GM12801 (cell line): ENCODE measurements around the gene SEC22A.

Experiments used
- TF ChIP-seq, protein P1 (sequence below): IDR thresholded peaks from one replicate; pipeline ENCODE4 v1.5.1; 2011; ENCODE audit warnings: control low read depth; ENCODE audit not compliant: insufficient read length; ENCODE audit errors: extremely low read depth

Gene SEC22A

DNA sequence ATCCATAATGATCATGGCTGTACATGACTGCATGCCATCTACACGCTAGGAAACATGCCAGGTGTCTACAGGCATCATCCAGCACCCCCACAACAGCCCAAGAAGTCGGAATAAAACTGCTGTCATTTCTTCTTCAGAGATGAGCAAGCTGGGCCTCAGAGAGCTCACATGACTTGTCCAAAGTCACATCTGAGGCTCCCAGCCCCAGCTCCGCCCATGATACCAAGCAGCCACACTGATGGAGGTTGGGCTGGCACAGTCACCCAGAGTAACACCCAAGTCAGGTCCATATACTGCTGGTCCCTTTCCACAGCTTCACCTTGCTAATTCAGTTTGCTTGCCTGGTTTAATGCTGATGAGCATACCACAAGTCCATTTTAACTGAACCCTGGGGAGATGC is 116.6 kb downstream of the SEC22A start:
- TF ChIP-seq, protein P1, sequence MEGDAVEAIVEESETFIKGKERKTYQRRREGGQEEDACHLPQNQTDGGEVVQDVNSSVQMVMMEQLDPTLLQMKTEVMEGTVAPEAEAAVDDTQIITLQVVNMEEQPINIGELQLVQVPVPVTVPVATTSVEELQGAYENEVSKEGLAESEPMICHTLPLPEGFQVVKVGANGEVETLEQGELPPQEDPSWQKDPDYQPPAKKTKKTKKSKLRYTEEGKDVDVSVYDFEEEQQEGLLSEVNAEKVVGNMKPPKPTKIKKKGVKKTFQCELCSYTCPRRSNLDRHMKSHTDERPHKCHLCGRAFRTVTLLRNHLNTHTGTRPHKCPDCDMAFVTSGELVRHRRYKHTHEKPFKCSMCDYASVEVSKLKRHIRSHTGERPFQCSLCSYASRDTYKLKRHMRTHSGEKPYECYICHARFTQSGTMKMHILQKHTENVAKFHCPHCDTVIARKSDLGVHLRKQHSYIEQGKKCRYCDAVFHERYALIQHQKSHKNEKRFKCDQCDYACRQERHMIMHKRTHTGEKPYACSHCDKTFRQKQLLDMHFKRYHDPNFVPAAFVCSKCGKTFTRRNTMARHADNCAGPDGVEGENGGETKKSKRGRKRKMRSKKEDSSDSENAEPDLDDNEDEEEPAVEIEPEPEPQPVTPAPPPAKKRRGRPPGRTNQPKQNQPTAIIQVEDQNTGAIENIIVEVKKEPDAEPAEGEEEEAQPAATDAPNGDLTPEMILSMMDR: no peak

GRCh38 chr3:123319760-123320159 is 118.0 kb downstream of the SEC22A start:
- TF ChIP-seq, protein P1: no peak

DNA sequence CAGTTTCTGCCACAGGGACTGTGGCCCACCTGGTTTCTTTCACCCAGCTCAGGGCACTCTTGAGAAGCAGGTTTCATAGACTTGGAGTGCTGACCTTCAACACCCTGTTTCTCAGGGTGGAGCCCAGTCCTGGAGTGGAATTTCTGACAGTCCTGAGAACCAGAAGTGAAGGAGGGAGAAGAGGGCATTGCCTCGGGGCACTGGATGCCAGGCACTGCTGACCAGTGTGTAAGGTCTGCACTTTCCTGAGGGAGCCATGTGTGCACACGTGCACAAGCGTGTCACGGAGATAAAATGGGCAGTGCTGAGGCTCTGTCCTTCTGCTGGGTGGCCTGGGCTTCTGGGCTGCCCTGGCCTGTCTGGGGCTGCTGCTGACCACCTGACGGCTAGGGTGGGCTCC is 118.5 kb downstream of the SEC22A start:
- TF ChIP-seq, protein P1: no peak

DNA sequence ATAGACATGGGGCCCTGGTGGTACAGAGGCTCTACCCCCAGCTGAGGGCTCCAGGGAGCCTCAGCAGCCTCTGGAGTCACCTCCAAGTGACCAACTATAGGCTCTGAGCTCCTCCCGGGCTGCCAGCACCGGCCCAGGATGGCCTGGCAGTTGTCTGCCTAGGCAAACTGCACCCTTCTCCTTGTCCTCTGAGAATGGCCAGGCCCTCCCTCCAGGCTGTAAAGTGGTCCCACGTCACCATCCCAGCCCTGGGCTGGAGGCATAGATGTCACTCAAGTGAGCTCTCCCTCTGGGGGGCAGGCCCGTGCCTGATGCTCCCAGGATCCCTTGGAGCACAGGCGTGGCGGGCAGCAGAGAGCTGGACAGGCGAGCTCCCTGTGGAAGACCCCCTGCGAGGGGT is 120.1 kb downstream of the SEC22A start:
- TF ChIP-seq, protein P1: no peak

DNA sequence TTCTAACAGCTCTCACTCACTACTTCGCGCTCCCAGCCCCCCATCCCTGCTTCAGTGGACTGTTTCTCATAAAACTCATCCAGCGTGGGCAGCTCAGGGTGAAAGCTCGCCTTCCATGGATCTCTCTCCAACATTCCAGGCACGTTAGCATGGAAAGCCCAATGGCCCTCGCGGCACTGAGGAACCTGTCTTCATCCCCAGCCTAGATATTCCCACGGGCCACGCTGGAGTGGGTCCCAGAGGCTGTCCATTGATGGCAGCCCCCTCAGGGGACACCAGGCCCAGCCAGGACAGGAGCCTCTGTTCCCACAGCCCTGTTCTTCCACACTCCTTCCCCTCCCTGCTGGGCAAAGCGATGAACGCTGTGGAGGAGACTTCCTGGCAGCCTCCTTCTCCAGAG is 121.1 kb downstream of the SEC22A start:
- TF ChIP-seq, protein P1: no peak
